ENCODE results near the gene ZNF444. TPM values are rescaled to one million over a fixed set of nuclear protein-coding genes. Genes with fewer than 3 reads are reported as not detected.

Gene ZNF444
- total and polyA plus RNA-seq, 9 of the 15 experiments (the other 6 are each of a cell fraction or from before 2014, with no cell fraction given): 0.39 to 40.0 (median 6.9) TPM

- TF ChIP-seq AFF4 (CRISPR knock-in tag; IDR thresholded peaks at IDR 0.05): 0 out of 2 replicates have a peak, but pooled peaks have one; percentile 48
- no peak for TF ChIP-seq MLLT1 (IDR thresholded peaks at IDR 0.05)
- TF ChIP-seq GATAD2A (IDR thresholded peaks at IDR 0.05): no peak
- peak; percentile 83 for TF ChIP-seq DACH1 (IDR thresholded peaks at IDR 0.05; ENCODE audit: partially characterized antibody)
- TF ChIP-seq CBFB (CRISPR knock-in tag; IDR thresholded peaks at IDR 0.05): no peak
- no peak for TF ChIP-seq ZFP30 (CRISPR knock-in tag; IDR thresholded peaks at IDR 0.05; ENCODE audit: borderline replicate concordance)
- TF ChIP-seq ZBTB9 (CRISPR knock-in tag; IDR thresholded peaks at IDR 0.05): no peak
- TF ChIP-seq BCOR (IDR thresholded peaks at IDR 0.05): peak; percentile 80
- no peak for TF ChIP-seq ZNF449 (CRISPR knock-in tag; IDR thresholded peaks at IDR 0.05)
- TF ChIP-seq NKRF (IDR thresholded peaks at IDR 0.05; ENCODE audit: borderline replicate concordance): 0 out of 2 replicates have a peak, but pooled peaks have one; percentile 16
- TF ChIP-seq HEY1 (CRISPR knock-in tag; IDR thresholded peaks at IDR 0.05; ENCODE audit: borderline replicate concordance): no peak
- no peak for TF ChIP-seq ZNF507 (tag; conservative IDR thresholded peaks at IDR 0.05)
- TF ChIP-seq SMAD4 (CRISPR knock-in tag; conservative IDR thresholded peaks at IDR 0.05): peak; percentile 58; the same call in 1 of the 2 replicates
- no peak for TF ChIP-seq TAF15 (IDR thresholded peaks at IDR 0.05; ENCODE audit: low read depth, low read length)
- TF ChIP-seq ZNF695 (CRISPR knock-in tag; IDR thresholded peaks at IDR 0.05): no peak
- TF ChIP-seq NR2C2 (CRISPR knock-in tag; IDR thresholded peaks at IDR 0.05): no peak
- TF ChIP-seq NR2C2 (tag; IDR thresholded peaks at IDR 0.05): peak; percentile 90
Measured at GRCh38 chr19:56125806-56126590, 15.1 kb upstream of the ZNF444 start (continued).
